ENCODE measurements around the gene TPD52L2.
A peak's percentile ranks its signal among the peaks of the same experiment; 100 is the strongest.

The TPD52L2 gene

GRCh38 chr20:63934271-63935068 lies 69.4 kb downstream of the TPD52L2 start:
- no peaks in the 10 kb centered on the region for H3K9me3 ChIP-seq (ENCODE audit: low read length)
- H3K4me2 ChIP-seq (ENCODE audit: low read length), result no peak overlapping the region
- H3K79me2 ChIP-seq (ENCODE audit: insufficient read depth, low read length), result no peaks in the 10 kb centered on the region
- no peaks in the 10 kb centered on the region for H3K9me2 ChIP-seq (ENCODE audit: low read depth, low read length)
- H3K4me1 ChIP-seq (ENCODE audit: insufficient read depth, low read length, severe bottlenecking), result no peaks in the 10 kb centered on the region
- no peak overlapping the region for H3K4me3 ChIP-seq (ENCODE audit: low read depth, low read length, poor library complexity, severe bottlenecking)
- H2AFZ ChIP-seq (ENCODE audit: low read length), result no peak overlapping the region
- TF ChIP-seq EZH2 (IDR thresholded peaks at IDR 0.05; ENCODE audit: borderline replicate concordance, low read length) (no peak), CTCF (IDR thresholded peaks at IDR 0.05; ENCODE audit: low read length) (peak; percentile 63)
- H3K36me3 ChIP-seq (ENCODE audit: insufficient read depth, low read length), result peaks cover 76% of the 10 kb centered on the region
- H3F3A ChIP-seq (ENCODE audit: insufficient read depth, low read length), result no peaks in the 10 kb centered on the region
- no peak overlapping the region for H3K27ac ChIP-seq (ENCODE audit: low read depth, low read length, poor library complexity, severe bottlenecking)
- no peaks in the 10 kb centered on the region for H4K20me1 ChIP-seq (ENCODE audit: insufficient read depth, low read length)
- no peak overlapping the region for H3K9ac ChIP-seq (ENCODE audit: low read length)
- H3K27me3 ChIP-seq (ENCODE audit: insufficient read depth, low read length), result no peaks in the 10 kb centered on the region

GRCh38 chr20:63935447-63935846 lies 70.4 kb downstream of the TPD52L2 start:
- Histone ChIP-seq H3K9ac (ENCODE audit: low read length) (no peak overlapping the region), H4K20me1 (ENCODE audit: insufficient read depth, low read length) (no peaks in the 10 kb centered on the region), H2AFZ (ENCODE audit: low read length) (no peak overlapping the region), H3K79me2 (ENCODE audit: insufficient read depth, low read length) (no peaks in the 10 kb centered on the region), H3K9me3 (ENCODE audit: low read length) (no peaks in the 10 kb centered on the region), H3K27ac (ENCODE audit: low read depth, low read length, poor library complexity, severe bottlenecking) (no peak overlapping the region), H3K4me2 (ENCODE audit: low read length) (no peak overlapping the region), H3K36me3 (ENCODE audit: insufficient read depth, low read length) (peaks cover 73% of the 10 kb centered on the region), H3K27me3 (ENCODE audit: insufficient read depth, low read length) (no peaks in the 10 kb centered on the region), H3K9me2 (ENCODE audit: low read depth, low read length) (no peaks in the 10 kb centered on the region), H3K4me3 (ENCODE audit: low read depth, low read length, poor library complexity, severe bottlenecking) (no peak overlapping the region), H3K4me1 (ENCODE audit: insufficient read depth, low read length, severe bottlenecking) (no peaks in the 10 kb centered on the region), H3F3A (ENCODE audit: insufficient read depth, low read length) (no peaks in the 10 kb centered on the region)
- TF ChIP-seq CTCF (IDR thresholded peaks at IDR 0.05; ENCODE audit: low read length), result no peak
- TF ChIP-seq EZH2 (IDR thresholded peaks at IDR 0.05; ENCODE audit: borderline replicate concordance, low read length), result no peak

GRCh38 chr20:63937596-63937995 lies 72.5 kb downstream of the TPD52L2 start:
- no peaks in the 10 kb centered on the region for H3K9me3 ChIP-seq (ENCODE audit: low read length)
- no peak for TF ChIP-seq CTCF (IDR thresholded peaks at IDR 0.05; ENCODE audit: low read length)
- TF ChIP-seq EZH2 (IDR thresholded peaks at IDR 0.05; ENCODE audit: borderline replicate concordance, low read length), result no peak
- no peaks in the 10 kb centered on the region for H4K20me1 ChIP-seq (ENCODE audit: insufficient read depth, low read length)
- H3K4me2 ChIP-seq (ENCODE audit: low read length), result no peak overlapping the region
- H3K4me1 ChIP-seq (ENCODE audit: insufficient read depth, low read length, severe bottlenecking), result peaks cover 13% of the 10 kb centered on the region
- no peak overlapping the region for H3K4me3 ChIP-seq (ENCODE audit: low read depth, low read length, poor library complexity, severe bottlenecking)
- no peaks in the 10 kb centered on the region for H3K79me2 ChIP-seq (ENCODE audit: insufficient read depth, low read length)
- no peak overlapping the region for H3K27ac ChIP-seq (ENCODE audit: low read depth, low read length, poor library complexity, severe bottlenecking)
- no peak overlapping the region for H2AFZ ChIP-seq (ENCODE audit: low read length)
- no peaks in the 10 kb centered on the region for H3K27me3 ChIP-seq (ENCODE audit: insufficient read depth, low read length)
- no peak overlapping the region for H3K9ac ChIP-seq (ENCODE audit: low read length)
- H3K36me3 ChIP-seq (ENCODE audit: insufficient read depth, low read length), result peaks cover 56% of the 10 kb centered on the region
- H3K9me2 ChIP-seq (ENCODE audit: low read depth, low read length), result no peaks in the 10 kb centered on the region
- no peaks in the 10 kb centered on the region for H3F3A ChIP-seq (ENCODE audit: insufficient read depth, low read length)

Data from OCI-LY1 (cell line).